Measurements from ENCODE around the gene NFXL1. TPM values are rescaled to one million over a fixed set of nuclear protein-coding genes. Genes with fewer than 3 reads are reported as not detected.
"Not testable (repeated sequence)": the region's sequence is repeated elsewhere in the genome, so short reads cannot be mapped to it uniquely, and the experiment has no call there.

The NFXL1 gene
- 10 to 100 TPM; 19.9 to 28.6 (median 28.1) TPM for polyA plus RNA-seq (ENCODE audit: insufficient read length in 4 of 4)

GRCh38 chr4:47914220-47914925 lies at the start of gene NFXL1:
Gene NFXL1 (minus strand): TSS chr4:47914583. CDS start chr4:47914203, 380 bp downstream.
- peak; percentile 91 to 94 (median 92) for DNase-seq (ENCODE audit: low read depth in 4 of 4, low spot score in 3 of 4)

- no peak for DNase-seq (ENCODE audit: low read depth in 4 of 4, low spot score in 3 of 4)
These were observed 40.3 kb upstream of the NFXL1 start for GRCh38 chr4:47954677-47955076.

- no peak for DNase-seq (ENCODE audit: low read depth in 4 of 4, low spot score in 3 of 4)
These were observed 39.9 kb upstream of the NFXL1 start for GRCh38 chr4:47954245-47954644.

- DNase-seq (ENCODE audit: low read depth in 4 of 4, low spot score in 3 of 4) = no peak
These were observed 31.7 kb upstream of the NFXL1 start for GRCh38 chr4:47945930-47946726.

- DNase-seq (ENCODE audit: low read depth in 4 of 4, low spot score in 3 of 4) = no peak
These were observed 27.9 kb upstream of the NFXL1 start for GRCh38 chr4:47942081-47942819.

GRCh38 chr4:47939456-47939855 lies 25.1 kb upstream of the NFXL1 start:
- no peak for DNase-seq (ENCODE audit: low read depth in 4 of 4, low spot score in 3 of 4)

- no peak for DNase-seq (ENCODE audit: low read depth in 4 of 4, low spot score in 3 of 4)
These were observed 22.0 kb upstream of the NFXL1 start for GRCh38 chr4:47936336-47936735.

GRCh38 chr4:47933840-47934239 lies 19.5 kb upstream of the NFXL1 start:
- DNase-seq (ENCODE audit: low read depth in 4 of 4, low spot score in 3 of 4) = peak in 1 of 4 donors; percentile 18

GRCh38 chr4:47930971-47931804 lies 16.8 kb upstream of the NFXL1 start:
- no peak for DNase-seq (ENCODE audit: low read depth in 4 of 4, low spot score in 3 of 4)

GRCh38 chr4:47929682-47930201 lies 15.4 kb upstream of the NFXL1 start:
- no peak for DNase-seq (ENCODE audit: low read depth in 4 of 4, low spot score in 3 of 4)

GRCh38 chr4:47926667-47927258 lies 12.4 kb upstream of the NFXL1 start:
- DNase-seq (ENCODE audit: low read depth in 4 of 4, low spot score in 3 of 4) = peak in 2 of 4 donors; percentile 51 to 60

- not testable (repeated sequence) for DNase-seq (ENCODE audit: low read depth in 4 of 4, low spot score in 3 of 4)
These were observed 8.9 kb upstream of the NFXL1 start for GRCh38 chr4:47923261-47923608.

GRCh38 chr4:47922436-47923260 lies 8.3 kb upstream of the NFXL1 start:
- not testable (repeated sequence) for DNase-seq (ENCODE audit: low read depth in 4 of 4, low spot score in 3 of 4)

- not testable (repeated sequence) for DNase-seq (ENCODE audit: low read depth in 4 of 4, low spot score in 3 of 4)
These were observed 2.8 kb upstream of the NFXL1 start for GRCh38 chr4:47917163-47917562.

GRCh38 chr4:47915378-47915777 lies 995 bp upstream of the NFXL1 start:
- no peak for DNase-seq (ENCODE audit: low read depth in 4 of 4, low spot score in 3 of 4)

- DNase-seq (ENCODE audit: low read depth in 4 of 4, low spot score in 3 of 4) = no peak
These were observed 499 bp upstream of the NFXL1 start for GRCh38 chr4:47914926-47915237.

GRCh38 chr4:47913861-47914219 lies 543 bp downstream of the NFXL1 start:
- DNase-seq (ENCODE audit: low read depth in 4 of 4, low spot score in 3 of 4) = peak in 2 of 4 donors; percentile 17 to 27

- DNase-seq (ENCODE audit: low read depth in 4 of 4, low spot score in 3 of 4) = peak in 2 of 4 donors; percentile 3 to 19
These were observed 1.1 kb downstream of the NFXL1 start for GRCh38 chr4:47913330-47913729.

GRCh38 chr4:47907089-47907646 lies 7.2 kb downstream of the NFXL1 start:
- no peak for DNase-seq (ENCODE audit: low read depth in 4 of 4, low spot score in 3 of 4)
